ENCODE data around the gene DCLK2. TPM values are rescaled to one million over a fixed set of nuclear protein-coding genes. Genes with fewer than 3 reads are reported as not detected.

Gene DCLK2
- total and polyA plus RNA-seq, 2 of the 4 experiments (the other 2 are of a cell fraction), result 11.3 to 15.5 TPM

DNA sequence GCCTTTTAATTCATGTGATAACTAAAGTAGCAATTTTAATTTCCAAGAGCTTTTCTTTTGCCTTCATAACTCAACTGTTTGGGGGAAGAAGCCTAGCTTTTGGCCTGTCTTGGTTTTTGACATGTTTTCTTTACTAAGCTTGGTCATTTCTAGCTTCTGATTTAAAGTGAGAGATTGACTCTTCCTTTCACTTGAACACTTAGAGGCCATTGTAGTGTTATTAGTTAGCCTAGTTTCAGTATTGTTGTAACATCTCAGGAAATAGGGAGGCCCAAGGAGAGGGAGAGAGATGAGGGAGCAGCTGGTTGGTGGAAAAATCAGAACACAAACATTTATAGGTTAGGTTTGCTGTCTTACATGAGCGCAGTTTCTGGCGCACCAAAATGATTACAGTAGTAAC lies 44.8 kb downstream of the DCLK2 start:
- H3K4ac ChIP-seq (ENCODE audit: low read depth, low read length), result no peak overlapping the region
- H3K4me3 ChIP-seq (ENCODE audit: insufficient read depth, low read depth, low read length), result no peak overlapping the region
- ChIA-PET CTCF (no interaction called here), POLR2A (ENCODE audit: unreplicated experiment) (no interaction called here)
- no peak overlapping the region for H2BK5ac ChIP-seq (ENCODE audit: low read depth, low read length, poor library complexity, severe bottlenecking)
- H2BK20ac ChIP-seq (ENCODE audit: low read depth, low read length), result no peak overlapping the region
- H3K27ac ChIP-seq (ENCODE audit: insufficient read depth, low read length), result no peak overlapping the region
- ATAC-seq (ENCODE audit: low read depth), result no peak
- WGBS, 2 experiments (ENCODE audit: extremely low coverage in 2 of 2, insufficient read length in 1 of 2), result no CpG with 5 or more reads among the region's 2 CpGs
- H2BK120ac ChIP-seq (ENCODE audit: low read depth, low read length), result no peak overlapping the region
- H3K27me3 ChIP-seq (ENCODE audit: control insufficient read depth, insufficient read depth, low read length), result no peaks in the 10 kb centered on the region
- dilution Hi-C loops (cut with HindIII; ENCODE audit: low sequenced_read_pairs, unreplicated experiment), result no loop called here
- H3K79me1 ChIP-seq (ENCODE audit: low read depth in 1 of 2, low read length in 2 of 2), result peaks cover 27 to 33% of the 10 kb centered on the region in 2 experiments
- peaks cover 7% of the 10 kb centered on the region for H3K4me1 ChIP-seq (ENCODE audit: control insufficient read depth, insufficient read depth, low read length)
- H2BK15ac ChIP-seq (ENCODE audit: low read depth, low read length), result no peak overlapping the region
- in situ Hi-C loops (cut with MboI; ENCODE audit: low sequenced_read_pairs), result no loop called here
- H4K20me1 ChIP-seq (ENCODE audit: insufficient read depth, low read length), result no peaks in the 10 kb centered on the region
- intact Hi-C loops (cut with micrococcal nuclease), result no loop called here
- no peak overlapping the region for H3K56ac ChIP-seq (ENCODE audit: extremely low read depth, insufficient read depth, low read length)
- H3K36me3 ChIP-seq (ENCODE audit: control insufficient read depth, insufficient read depth, low read length), result no peaks in the 10 kb centered on the region
- peaks cover 2% of the 10 kb centered on the region; the same call in 1 of the 2 replicates for H3K9me1 ChIP-seq (ENCODE audit: insufficient read depth, low read length)
- H2AK5ac ChIP-seq (ENCODE audit: low read depth, low read length), result no peak overlapping the region
- H3K9ac ChIP-seq (ENCODE audit: low read depth, low read length), result no peak overlapping the region
- H3K14ac ChIP-seq (replicated peaks; ENCODE audit: low read depth, low read length), result no peak overlapping the region
- no peak overlapping the region for H4K5ac ChIP-seq (ENCODE audit: low read depth, low read length)
- no peak overlapping the region for H4K91ac ChIP-seq (ENCODE audit: insufficient read depth, low read depth, low read length)
- TF ChIP-seq RAD21 (IDR thresholded peaks at IDR 0.05; ENCODE audit: low read length) (no peak), MXI1 (IDR thresholded peaks at IDR 0.05; ENCODE audit: borderline replicate concordance, low read depth, low read length) (no peak), MAFK (IDR thresholded peaks at IDR 0.05; ENCODE audit: low read depth, low read length) (no peak), SMC3 (IDR thresholded peaks at IDR 0.05; ENCODE audit: low read depth, low read length) (no peak), CEBPB (IDR thresholded peaks at IDR 0.05; ENCODE audit: low read depth, low read length) (no peak), POLR2A (IDR thresholded peaks at IDR 0.05; ENCODE audit: low read depth, low read length) (no peak), NFE2L2 (IDR thresholded peaks at IDR 0.05; ENCODE audit: low read depth, low read length) (no peak), BHLHE40 (IDR thresholded peaks at IDR 0.05; ENCODE audit: low read depth, low read length) (no peak), RCOR1 (IDR thresholded peaks at IDR 0.05; ENCODE audit: insufficient replicate concordance, low read length) (no peak), RFX5 (IDR thresholded peaks at IDR 0.05; ENCODE audit: low read depth, low read length) (no peak), MAZ (IDR thresholded peaks at IDR 0.05; ENCODE audit: borderline replicate concordance, low read depth, low read length) (no peak), CHD1 (IDR thresholded peaks at IDR 0.05; ENCODE audit: low read depth, low read length) (no peak), FOS (IDR thresholded peaks at IDR 0.05; ENCODE audit: low read depth, low read length) (no peak)
- TF ChIP-seq, protein P1, sequence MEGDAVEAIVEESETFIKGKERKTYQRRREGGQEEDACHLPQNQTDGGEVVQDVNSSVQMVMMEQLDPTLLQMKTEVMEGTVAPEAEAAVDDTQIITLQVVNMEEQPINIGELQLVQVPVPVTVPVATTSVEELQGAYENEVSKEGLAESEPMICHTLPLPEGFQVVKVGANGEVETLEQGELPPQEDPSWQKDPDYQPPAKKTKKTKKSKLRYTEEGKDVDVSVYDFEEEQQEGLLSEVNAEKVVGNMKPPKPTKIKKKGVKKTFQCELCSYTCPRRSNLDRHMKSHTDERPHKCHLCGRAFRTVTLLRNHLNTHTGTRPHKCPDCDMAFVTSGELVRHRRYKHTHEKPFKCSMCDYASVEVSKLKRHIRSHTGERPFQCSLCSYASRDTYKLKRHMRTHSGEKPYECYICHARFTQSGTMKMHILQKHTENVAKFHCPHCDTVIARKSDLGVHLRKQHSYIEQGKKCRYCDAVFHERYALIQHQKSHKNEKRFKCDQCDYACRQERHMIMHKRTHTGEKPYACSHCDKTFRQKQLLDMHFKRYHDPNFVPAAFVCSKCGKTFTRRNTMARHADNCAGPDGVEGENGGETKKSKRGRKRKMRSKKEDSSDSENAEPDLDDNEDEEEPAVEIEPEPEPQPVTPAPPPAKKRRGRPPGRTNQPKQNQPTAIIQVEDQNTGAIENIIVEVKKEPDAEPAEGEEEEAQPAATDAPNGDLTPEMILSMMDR (conservative IDR thresholded peaks at IDR 0.05; ENCODE audit: low read depth, low read length), result no peak
- TF ChIP-seq, protein P2, sequence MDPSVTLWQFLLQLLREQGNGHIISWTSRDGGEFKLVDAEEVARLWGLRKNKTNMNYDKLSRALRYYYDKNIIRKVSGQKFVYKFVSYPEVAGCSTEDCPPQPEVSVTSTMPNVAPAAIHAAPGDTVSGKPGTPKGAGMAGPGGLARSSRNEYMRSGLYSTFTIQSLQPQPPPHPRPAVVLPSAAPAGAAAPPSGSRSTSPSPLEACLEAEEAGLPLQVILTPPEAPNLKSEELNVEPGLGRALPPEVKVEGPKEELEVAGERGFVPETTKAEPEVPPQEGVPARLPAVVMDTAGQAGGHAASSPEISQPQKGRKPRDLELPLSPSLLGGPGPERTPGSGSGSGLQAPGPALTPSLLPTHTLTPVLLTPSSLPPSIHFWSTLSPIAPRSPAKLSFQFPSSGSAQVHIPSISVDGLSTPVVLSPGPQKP (IDR thresholded peaks at IDR 0.05; ENCODE audit: borderline replicate concordance, low read depth, low read length), result no peak
- TF ChIP-seq, protein P3, sequence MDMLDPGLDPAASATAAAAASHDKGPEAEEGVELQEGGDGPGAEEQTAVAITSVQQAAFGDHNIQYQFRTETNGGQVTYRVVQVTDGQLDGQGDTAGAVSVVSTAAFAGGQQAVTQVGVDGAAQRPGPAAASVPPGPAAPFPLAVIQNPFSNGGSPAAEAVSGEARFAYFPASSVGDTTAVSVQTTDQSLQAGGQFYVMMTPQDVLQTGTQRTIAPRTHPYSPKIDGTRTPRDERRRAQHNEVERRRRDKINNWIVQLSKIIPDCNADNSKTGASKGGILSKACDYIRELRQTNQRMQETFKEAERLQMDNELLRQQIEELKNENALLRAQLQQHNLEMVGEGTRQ (IDR thresholded peaks at IDR 0.05; ENCODE audit: low read depth, low read length), result no peak
- DNase-seq, result no peak
- no peak overlapping the region for H3K4me2 ChIP-seq (ENCODE audit: low read depth, low read length)
- H3K18ac ChIP-seq (ENCODE audit: low read depth, low read length), result no peak overlapping the region
- peaks cover 5% of the 10 kb centered on the region; the same call in 1 of the 2 replicates for H3K9me3 ChIP-seq (ENCODE audit: control insufficient read depth, insufficient read depth, low read length)
- no peak overlapping the region for H3K23ac ChIP-seq (ENCODE audit: low read depth, low read length)
- H4K8ac ChIP-seq (ENCODE audit: low read depth in 2 of 2, low read length in 2 of 2), result no peak overlapping the region
- no TSS peak for BruUV-seq (replicated peaks)
- no peak overlapping the region for H2AK9ac ChIP-seq (replicated peaks; ENCODE audit: low read depth, low read length, poor library complexity)
- H2AFZ ChIP-seq (replicated peaks; ENCODE audit: low read length, poor library complexity), result no peak overlapping the region

Measured in IMR-90 (cell line).